Muscle layer of colon (tissue), 2 donors: ENCODE results near the gene RPL39.
"Not testable (repeated sequence)": the region's sequence is repeated elsewhere in the genome, so short reads cannot be mapped to it uniquely, and the experiment has no call there.

Experiments used
- H3K27ac ChIP-seq: one replicate; pipeline ENCODE4 v1.7.0; 2013; ENCODE audit warnings: low read depth, mild to moderate bottlenecking, low read length, moderate library complexity
- H3K27me3 ChIP-seq, 2 donors: one replicate each; pipeline ENCODE4 v1.7.0; 2013; ENCODE audit warnings: low read length in 2 of 2, mild to moderate bottlenecking in 2 of 2; ENCODE audit not compliant: insufficient read depth in 2 of 2, control insufficient read depth in 1 of 2
- H3K36me3 ChIP-seq: one replicate; pipeline ENCODE4 v1.7.0; 2013; ENCODE audit warnings: mild to moderate bottlenecking, low read length; ENCODE audit not compliant: insufficient read depth
- H3K4me1 ChIP-seq: one replicate; pipeline ENCODE4 v1.7.0; 2013; ENCODE audit warnings: mild to moderate bottlenecking, low read length; ENCODE audit not compliant: insufficient read depth
- H3K4me3 ChIP-seq, 2 donors: one replicate each; pipeline ENCODE4 v1.7.0; 2013; ENCODE audit warnings: low read length in 2 of 2, low read depth in 1 of 2, mild to moderate bottlenecking in 1 of 2, moderate library complexity in 1 of 2
- H3K9ac ChIP-seq: one replicate; pipeline ENCODE4 v1.7.0; 2013; ENCODE audit warnings: low read length
- H3K9me3 ChIP-seq: one replicate; pipeline ENCODE4 v1.7.0; 2013; ENCODE audit warnings: mild to moderate bottlenecking, low read length
- donor health status: abdominal sarcoma.
- donor health status: Adenocarcinoma of cecum.

Gene RPL39

DNA sequence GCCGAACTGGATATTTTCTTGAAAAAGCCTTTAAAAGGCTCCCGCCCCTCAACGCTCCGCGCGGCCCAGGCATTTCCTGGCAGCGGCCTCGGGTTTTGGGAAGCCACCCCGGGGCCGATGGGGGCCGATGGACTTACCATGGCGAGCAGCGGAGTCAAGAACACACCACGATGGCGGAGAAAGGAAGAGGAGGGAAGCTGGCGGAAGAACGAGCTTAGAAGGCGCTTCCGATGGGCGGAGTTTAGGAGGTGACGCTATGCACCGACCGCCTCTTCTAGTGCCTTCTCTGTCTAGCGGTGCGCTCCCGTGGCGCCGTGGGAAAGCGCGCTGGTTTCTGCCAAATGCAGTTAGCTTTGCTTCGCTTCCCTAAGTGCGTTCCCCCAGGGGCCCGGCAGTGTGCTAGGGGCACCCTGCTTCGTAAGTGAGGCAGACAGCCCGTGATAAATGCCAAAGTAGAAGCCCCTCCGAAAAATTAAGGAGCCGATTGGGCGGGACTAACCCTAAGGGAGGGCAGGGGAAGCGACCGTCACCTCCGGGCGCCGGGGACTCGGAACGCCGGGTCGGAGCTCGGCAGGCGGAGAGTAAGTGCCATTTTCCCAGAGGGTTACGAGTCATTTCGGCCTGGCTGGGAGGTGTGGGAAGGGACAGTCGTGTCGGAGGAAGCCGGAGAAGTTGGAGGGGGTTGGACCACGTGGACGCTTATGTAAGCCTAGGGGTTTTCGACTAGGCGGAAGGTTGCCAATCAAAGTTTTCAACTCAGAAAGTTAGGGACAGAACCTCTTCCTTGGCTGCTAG, at the start of gene RPL39:
TSS of gene RPL39 (minus strand) at position 194 of the 795 bp plus-strand sequence. CDS start at position 140, 54 bp downstream.
- Histone ChIP-seq H3K36me3 (peaks cover 7% of the 10 kb centered on the region), H3K9ac (peak within 1 kb of the TSS; percentile 78), H3K27me3 (no peaks in the 10 kb centered on the region), H3K27ac (peak within 1 kb of the TSS; percentile 83), H3K4me1 (peaks cover 20% of the 10 kb centered on the region), H3K9me3 (no peaks in the 10 kb centered on the region), H3K4me3 (peak within 1 kb of the TSS; percentile 58 to 71)

DNA sequence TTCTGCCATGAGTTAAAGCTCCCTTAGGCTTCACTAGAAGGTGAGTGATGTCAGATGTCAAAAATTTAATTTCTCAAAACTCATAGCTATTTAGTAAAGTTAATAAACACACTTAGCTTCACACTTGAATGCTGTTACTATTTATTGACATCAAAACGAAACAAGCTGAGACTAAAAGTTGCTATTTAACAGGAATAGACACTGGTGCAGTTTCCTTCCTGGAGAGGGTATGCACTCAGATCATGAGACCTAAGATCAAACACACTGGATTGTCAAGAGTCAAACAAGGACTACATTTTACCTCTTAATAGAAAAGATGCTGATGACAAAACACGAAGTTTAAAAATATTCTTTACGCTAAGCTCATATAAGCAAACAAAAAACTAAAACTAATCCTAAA, 42.5 kb upstream of the RPL39 start:
- Histone ChIP-seq H3K36me3 (peaks cover 20% of the 10 kb centered on the region), H3K9me3 (no peaks in the 10 kb centered on the region), H3K4me1 (no peaks in the 10 kb centered on the region), H3K4me3 (no peak overlapping the region), H3K9ac (no peak overlapping the region), H3K27me3 (no peaks in the 10 kb centered on the region), H3K27ac (no peak overlapping the region)

DNA sequence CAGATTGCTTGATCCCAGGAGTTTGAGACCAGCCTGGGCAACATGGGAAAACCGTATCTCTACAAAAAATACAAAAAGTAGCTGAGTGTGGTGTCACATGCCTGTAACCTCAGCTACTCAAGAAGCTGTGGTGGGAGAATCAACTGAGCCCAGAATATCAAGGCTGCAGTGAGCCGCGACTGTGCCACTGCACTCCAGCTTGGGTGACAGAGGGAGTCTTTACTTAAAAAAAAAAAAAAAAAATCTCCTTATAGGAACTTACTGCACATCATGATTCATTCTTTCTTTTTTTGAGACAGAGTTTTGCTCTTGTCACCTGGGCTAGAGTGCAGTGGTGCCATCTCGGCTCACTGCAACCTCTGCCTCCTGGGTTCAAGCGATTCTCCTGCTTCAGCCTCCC, 37.0 kb upstream of the RPL39 start:
- Histone ChIP-seq H3K9me3 (no peaks in the 10 kb centered on the region), H3K9ac (no peak overlapping the region), H3K27ac (no peak overlapping the region), H3K36me3 (no peaks in the 10 kb centered on the region), H3K4me3 (no peak overlapping the region), H3K4me1 (no peaks in the 10 kb centered on the region), H3K27me3 (no peaks in the 10 kb centered on the region)

- Histone ChIP-seq H3K4me3 (no peak overlapping the region), H3K27ac (no peak overlapping the region), H3K9me3 (no peaks in the 10 kb centered on the region), H3K36me3 (no peaks in the 10 kb centered on the region), H3K4me1 (no peaks in the 10 kb centered on the region), H3K9ac (no peak overlapping the region), H3K27me3 (no peaks in the 10 kb centered on the region)
These were observed 35.0 kb upstream of the RPL39 start for GRCh38 chrX:119826399-119826959.

DNA sequence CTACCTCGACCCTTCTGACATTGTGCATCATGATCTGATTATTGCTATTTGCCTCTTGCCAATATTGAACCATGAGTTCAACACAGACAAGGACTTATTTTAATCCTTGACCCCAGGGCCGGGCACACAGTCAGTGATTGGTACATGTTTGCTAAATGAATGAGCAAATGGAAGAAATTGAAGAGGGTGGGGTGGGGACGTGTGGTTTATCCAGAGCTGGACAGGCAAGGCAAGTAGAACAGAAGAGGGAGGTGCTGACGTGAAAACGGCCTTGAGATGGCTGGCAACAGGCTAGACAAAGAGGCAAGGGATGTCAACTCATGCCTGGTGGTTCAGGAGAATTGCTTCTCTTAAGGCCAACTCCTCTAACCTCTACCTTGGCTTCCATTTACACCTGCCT, 32.8 kb upstream of the RPL39 start:
- H3K4me3 ChIP-seq, H3K27me3 ChIP-seq, H3K27ac ChIP-seq, H3K36me3 ChIP-seq, H3K4me1 ChIP-seq, H3K9me3 ChIP-seq, H3K9ac ChIP-seq: not testable (repeated sequence)

- not testable (repeated sequence) for H3K4me3 ChIP-seq, H3K9me3 ChIP-seq, H3K27me3 ChIP-seq, H3K9ac ChIP-seq, H3K27ac ChIP-seq, H3K4me1 ChIP-seq, H3K36me3 ChIP-seq
These were observed 30.3 kb upstream of the RPL39 start for GRCh38 chrX:119821703-119822102.

GRCh38 chrX:119817130-119817690, 25.8 kb upstream of the RPL39 start:
- H3K4me3 ChIP-seq, result no peak overlapping the region
- no peak overlapping the region for H3K9ac ChIP-seq
- H3K4me1 ChIP-seq, result no peaks in the 10 kb centered on the region
- no peak overlapping the region for H3K27ac ChIP-seq
- H3K9me3 ChIP-seq, result no peaks in the 10 kb centered on the region
- no peaks in the 10 kb centered on the region for H3K27me3 ChIP-seq
- no peaks in the 10 kb centered on the region for H3K36me3 ChIP-seq

DNA sequence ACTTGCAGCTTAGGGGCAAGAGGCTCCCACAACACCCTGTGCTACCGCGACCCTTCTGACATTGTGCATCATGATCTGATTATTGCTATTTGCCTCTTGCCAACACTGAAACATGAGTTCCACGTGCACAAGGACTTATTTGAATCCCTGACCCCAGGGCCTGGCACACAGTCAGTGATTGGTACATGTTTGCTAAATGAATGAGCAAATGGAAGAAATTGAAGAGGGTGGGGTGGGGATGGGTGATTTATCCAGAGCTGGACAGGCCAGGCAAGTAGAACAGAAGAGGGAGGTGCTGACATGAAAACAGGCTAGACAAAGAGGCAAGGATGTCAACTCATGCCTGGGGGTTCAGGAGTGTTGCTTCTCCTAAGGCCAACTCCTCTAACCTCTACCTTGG, 24.9 kb upstream of the RPL39 start:
- no peak overlapping the region for H3K4me3 ChIP-seq
- no peaks in the 10 kb centered on the region for H3K36me3 ChIP-seq
- no peaks in the 10 kb centered on the region for H3K9me3 ChIP-seq
- no peaks in the 10 kb centered on the region for H3K27me3 ChIP-seq
- H3K27ac ChIP-seq, result no peak overlapping the region
- H3K4me1 ChIP-seq, result no peaks in the 10 kb centered on the region
- H3K9ac ChIP-seq, result no peak overlapping the region

DNA sequence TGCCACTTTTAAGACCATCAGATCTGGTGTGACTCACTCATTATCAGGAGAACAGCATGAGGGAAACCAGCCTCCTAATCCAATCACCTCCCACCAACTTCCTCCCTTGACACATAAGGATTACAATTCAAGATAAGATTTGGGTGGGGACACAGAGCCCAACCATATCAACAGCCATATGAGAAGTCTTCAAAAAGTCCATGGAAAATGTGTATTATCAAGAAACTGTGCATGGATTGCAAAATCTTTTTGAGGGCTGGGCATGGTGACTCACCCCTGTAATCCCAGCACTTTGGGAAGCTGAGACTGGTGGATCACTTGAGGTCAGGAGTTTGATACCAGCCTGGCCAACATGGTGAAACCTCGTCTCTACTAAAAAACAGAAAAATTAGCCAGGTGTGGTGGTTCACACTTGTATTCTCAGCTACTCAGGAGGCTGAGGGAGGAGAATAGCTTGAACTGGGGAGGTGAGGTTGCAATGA, 17.8 kb upstream of the RPL39 start:
- H3K4me1 ChIP-seq, result no peaks in the 10 kb centered on the region
- H3K4me3 ChIP-seq, result no peak overlapping the region
- no peak overlapping the region for H3K27ac ChIP-seq
- H3K27me3 ChIP-seq, result no peaks in the 10 kb centered on the region
- H3K36me3 ChIP-seq, result no peaks in the 10 kb centered on the region
- H3K9me3 ChIP-seq, result no peaks in the 10 kb centered on the region
- H3K9ac ChIP-seq, result no peak overlapping the region

GRCh38 chrX:119808461-119808860, 17.0 kb upstream of the RPL39 start:
- H3K9me3 ChIP-seq, H3K9ac ChIP-seq, H3K27ac ChIP-seq, H3K4me1 ChIP-seq, H3K36me3 ChIP-seq, H3K4me3 ChIP-seq, H3K27me3 ChIP-seq: not testable (repeated sequence)

- no peak overlapping the region for H3K4me3 ChIP-seq
- H3K36me3 ChIP-seq, result no peaks in the 10 kb centered on the region
These were observed 11.1 kb upstream of the RPL39 start for GRCh38 chrX:119802546-119802945.

More at GRCh38 chrX:119802546-119802945, 11.1 kb upstream of the RPL39 start:
- H3K27me3 ChIP-seq, result no peaks in the 10 kb centered on the region
- no peaks in the 10 kb centered on the region for H3K4me1 ChIP-seq
- no peak overlapping the region for H3K27ac ChIP-seq
- no peaks in the 10 kb centered on the region for H3K9me3 ChIP-seq
- no peak overlapping the region for H3K9ac ChIP-seq
